A549 treated with CpdA at 1 μM for 4 hours (cell line): ENCODE data around the gene GPR162. TPM values are rescaled to one million over a fixed set of nuclear protein-coding genes. Genes with fewer than 3 reads are reported as not detected.

Experiments
- total RNA-seq: library from RNA; stranded (reverse); fragments of 200-300 nt; extraction: Qiagen RNA extraction; gene quantifications from 5 replicates; pipeline ENCODE4 v1.2.3, GENCODE V29; 2022; ENCODE audit warnings: low read depth

GPR162 gene
- total RNA-seq: 0.31 to 0.54 TPM (median 0.42 TPM) in 5 replicates

GRCh38 chr12:6821591-6822425 is at the start of gene GPR162:
Gene GPR162 (plus strand): TSS chr12:6821821. CDS start chr12:6823899, 2,078 bp downstream.

GRCh38 chr12:6772331-6772695 is 49.3 kb upstream of the GPR162 start, which contains the start of gene LAG3:
Gene LAG3 (plus strand): TSS chr12:6772520. CDS start chr12:6772853, 333 bp downstream.

GRCh38 chr12:6788972-6789924 is 32.4 kb upstream of the GPR162 start, which contains the start of gene CD4:
Gene CD4 (plus strand): TSS chr12:6789528. CDS start chr12:6800139, 10,611 bp downstream.

GRCh38 chr12:6827982-6828780 is 6.6 kb downstream of the GPR162 start, which contains the start of gene P3H3:
Gene P3H3 (plus strand): TSS chr12:6828407. CDS start chr12:6828441, 34 bp downstream.

GRCh38 chr12:6840761-6841515 is 19.3 kb downstream of the GPR162 start, which contains the start of gene GNB3:
Gene GNB3 (plus strand): TSS chr12:6840925. CDS start chr12:6841288, 363 bp downstream.

GRCh38 chr12:6851153-6851920 is 29.7 kb downstream of the GPR162 start, which contains the start of gene CDCA3:
Gene CDCA3 (minus strand): TSS chr12:6851286. CDS start chr12:6850952, 334 bp downstream.

GRCh38 chr12:6851921-6852650 is 30.5 kb downstream of the GPR162 start, which contains the start of gene USP5:
Gene USP5 (plus strand): TSS chr12:6852150. CDS start chr12:6852180, 30 bp downstream.

GRCh38 chr12:6867413-6868210 is 46.0 kb downstream of the GPR162 start, which contains the start of gene TPI1:
Gene TPI1 (plus strand): TSS chr12:6867531. CDS start chr12:6867567, 36 bp downstream.

GRCh38 chr12:6873094-6874014 is 51.7 kb downstream of the GPR162 start, which contains the start of gene SPSB2:
Gene SPSB2 (minus strand): TSS chr12:6873303. CDS start chr12:6872901, 402 bp downstream.

Other genes starting within 250 kb of the GPR162 start
- 64.4 to 86.3 TPM (median 68.7 TPM) in 5 replicates for gene CHD4, start 214.4 kb upstream of the GPR162 start, total RNA-seq
- 0.34 to 0.59 TPM (median 0.54 TPM) in 5 replicates for gene LPAR5, start 185.9 kb upstream of the GPR162 start, total RNA-seq
- 0.10 to 0.24 TPM (median 0.18 TPM) in 4 of 5 replicates, not detected in the other for gene ACRBP, start 174.4 kb upstream of the GPR162 start, total RNA-seq
- 12.4 to 18.9 TPM (median 17.0 TPM) in 5 replicates for gene ING4, start 158.7 kb upstream of the GPR162 start, total RNA-seq
- gene ZNF384, start 132.4 kb upstream of the GPR162 start, total RNA-seq: 52.4 to 68.0 TPM (median 62.6 TPM) in 5 replicates
- 0.43 to 1.0 TPM (median 0.87 TPM) in 5 replicates for gene PIANP, start 121.0 kb upstream of the GPR162 start, total RNA-seq
- gene COPS7A, start 97.8 kb upstream of the GPR162 start, total RNA-seq: 48.5 to 61.1 TPM (median 55.6 TPM) in 5 replicates
- gene MLF2, start 68.7 kb upstream of the GPR162 start, total RNA-seq: 262 to 311 TPM (median 307 TPM) in 5 replicates
- 593 to 1,064 TPM (median 878 TPM) in 5 replicates for gene PTMS, start 55.5 kb upstream of the GPR162 start, total RNA-seq
- 0.87 to 2.2 TPM (median 1.6 TPM) in 5 replicates for gene LAG3, start 49.3 kb upstream of the GPR162 start, total RNA-seq
- not detected in 5 replicates for gene CD4, start 32.3 kb upstream of the GPR162 start, total RNA-seq
- gene P3H3, start 6.6 kb downstream of the GPR162 start, total RNA-seq: 20.2 to 31.6 TPM (median 27.4 TPM) in 5 replicates
- 1.7 to 2.4 TPM (median 1.9 TPM) in 5 replicates for gene GNB3, start 19.1 kb downstream of the GPR162 start, total RNA-seq
- 80.3 to 92.3 TPM (median 82.2 TPM) in 5 replicates for gene CDCA3, start 29.5 kb downstream of the GPR162 start, total RNA-seq
- gene USP5, start 30.3 kb downstream of the GPR162 start, total RNA-seq: 74.6 to 97.4 TPM (median 77.2 TPM) in 5 replicates
- gene TPI1, start 45.7 kb downstream of the GPR162 start, total RNA-seq: 1,360 to 1,675 TPM (median 1,619 TPM) in 5 replicates
- 16.8 to 22.9 TPM (median 19.9 TPM) in 5 replicates for gene SPSB2, start 51.5 kb downstream of the GPR162 start, total RNA-seq
- 16.4 to 17.9 TPM (median 16.5 TPM) in 5 replicates for gene LRRC23, start 83.0 kb downstream of the GPR162 start, total RNA-seq
- gene ENO2, start 92.8 kb downstream of the GPR162 start, total RNA-seq: 41.2 to 50.5 TPM (median 42.1 TPM) in 5 replicates
- 48.9 to 77.1 TPM (median 73.0 TPM) in 5 replicates for gene ATN1, start 106.1 kb downstream of the GPR162 start, total RNA-seq
- gene RNU7-1, start 122.0 kb downstream of the GPR162 start, total RNA-seq: not detected in 5 replicates
- gene C12orf57, start 122.2 kb downstream of the GPR162 start, total RNA-seq: 250 to 321 TPM (median 290 TPM) in 5 replicates
- gene PTPN6, start 129.5 kb downstream of the GPR162 start, total RNA-seq: 10.3 to 13.1 TPM (median 12.1 TPM) in 5 replicates
- gene PHB2, start 148.8 kb downstream of the GPR162 start, total RNA-seq: 308 to 350 TPM (median 341 TPM) in 5 replicates
- 61.3 to 69.0 TPM (median 66.0 TPM) in 5 replicates for gene EMG1, start 149.1 kb downstream of the GPR162 start, total RNA-seq
- gene LPCAT3, start 196.7 kb downstream of the GPR162 start, total RNA-seq: 26.2 to 31.5 TPM (median 27.2 TPM) in 5 replicates
- gene C1S, start 238.9 kb downstream of the GPR162 start, total RNA-seq: 36.8 to 62.7 TPM (median 41.0 TPM) in 5 replicates